HG02938 (cell line): ENCODE results near the gene PCYT2.

Experiments used
- ATAC-seq: cut with Tn5 transposase; IDR thresholded peaks from one replicate; pipeline ENCODE4 v1.9.1; 2021; ENCODE audit warnings: mild to moderate bottlenecking, moderate library complexity; ENCODE audit not compliant: unreplicated experiment

Gene PCYT2

GRCh38 chr17:81859906-81860755 lies 51.1 kb downstream of the PCYT2 start, which contains the start of gene P4HB:
TSS of gene P4HB (minus strand) at chr17:81860535. CDS start at chr17:81860471, 64 bp downstream.
- ATAC-seq: no peak

- ATAC-seq: no peak
Observed at GRCh38 chr17:81858967-81859905, 52.0 kb downstream of the PCYT2 start.

- ATAC-seq: no peak
Observed at GRCh38 chr17:81858170-81858966, 52.8 kb downstream of the PCYT2 start.

- ATAC-seq: no peak
Observed at GRCh38 chr17:81854974-81855774, 56.0 kb downstream of the PCYT2 start.

- no peak for ATAC-seq
Observed at GRCh38 chr17:81852237-81852636, 59.0 kb downstream of the PCYT2 start.

GRCh38 chr17:81851423-81851822 lies 59.8 kb downstream of the PCYT2 start:
- no peak for ATAC-seq
